Gastrocnemius medialis (tissue), 4 donors: ENCODE measurements around the gene ELMO2.

Experiments used
- POLR2A ChIP-seq, 2 donors: fragments of 450-650 bp; IDR thresholded peaks; one replicate each; pipeline ENCODE4 v1.6.1; 2017; ENCODE audit warnings: antibody characterized with exemption in 2 of 2, mild to moderate bottlenecking in 2 of 2, moderate library complexity in 2 of 2
- TF ChIP-seq, protein P1 (sequence below), 5 experiments: fragments of 450-650 bp in 3 of 5; fragments of 200-600 bp in 2 of 5; sonication (generic) in 2 of 5; IDR thresholded peaks in 4 of 5; conservative IDR thresholded peaks in 1 of 5; 1 replicate in 4 of 5; 2 replicates in 1 of 5; pipeline ENCODE4 v1.5.1; 2016 to 2019; ENCODE audit warnings: antibody characterized with exemption in 5 of 5, mild to moderate bottlenecking in 3 of 5, moderate library complexity in 3 of 5

DNA sequence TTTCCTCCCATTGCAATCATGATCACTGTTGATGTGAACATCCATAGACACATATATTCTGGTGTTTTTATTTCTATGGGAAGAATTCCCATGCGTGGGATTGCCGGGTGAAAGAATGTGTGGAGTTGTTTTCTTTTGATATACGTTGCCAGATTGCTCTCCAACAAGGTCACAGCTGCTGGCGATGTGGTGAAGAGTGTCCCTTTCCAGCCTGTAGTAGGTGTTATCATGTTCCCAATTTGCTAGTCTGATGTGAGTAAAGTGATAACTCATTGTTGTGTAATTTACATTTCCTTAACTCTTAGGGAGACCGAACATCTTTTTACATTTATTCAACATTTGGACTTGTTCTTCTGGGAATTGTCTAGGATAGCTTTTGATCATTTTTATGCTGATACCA, 14.5 kb upstream of the ELMO2 start:
- TF ChIP-seq, protein P1, sequence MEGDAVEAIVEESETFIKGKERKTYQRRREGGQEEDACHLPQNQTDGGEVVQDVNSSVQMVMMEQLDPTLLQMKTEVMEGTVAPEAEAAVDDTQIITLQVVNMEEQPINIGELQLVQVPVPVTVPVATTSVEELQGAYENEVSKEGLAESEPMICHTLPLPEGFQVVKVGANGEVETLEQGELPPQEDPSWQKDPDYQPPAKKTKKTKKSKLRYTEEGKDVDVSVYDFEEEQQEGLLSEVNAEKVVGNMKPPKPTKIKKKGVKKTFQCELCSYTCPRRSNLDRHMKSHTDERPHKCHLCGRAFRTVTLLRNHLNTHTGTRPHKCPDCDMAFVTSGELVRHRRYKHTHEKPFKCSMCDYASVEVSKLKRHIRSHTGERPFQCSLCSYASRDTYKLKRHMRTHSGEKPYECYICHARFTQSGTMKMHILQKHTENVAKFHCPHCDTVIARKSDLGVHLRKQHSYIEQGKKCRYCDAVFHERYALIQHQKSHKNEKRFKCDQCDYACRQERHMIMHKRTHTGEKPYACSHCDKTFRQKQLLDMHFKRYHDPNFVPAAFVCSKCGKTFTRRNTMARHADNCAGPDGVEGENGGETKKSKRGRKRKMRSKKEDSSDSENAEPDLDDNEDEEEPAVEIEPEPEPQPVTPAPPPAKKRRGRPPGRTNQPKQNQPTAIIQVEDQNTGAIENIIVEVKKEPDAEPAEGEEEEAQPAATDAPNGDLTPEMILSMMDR (IDR thresholded peaks at IDR 0.05 in 4 of 5, conservative IDR thresholded peaks at IDR 0.05 in 1 of 5), result no peak
- no peak for TF ChIP-seq POLR2A (IDR thresholded peaks at IDR 0.05)
